TTC549 (cell line): Measurements from ENCODE around the gene NLRC3.
"Not testable (repeated sequence)": the region's sequence is repeated elsewhere in the genome, so short reads cannot be mapped to it uniquely, and the experiment has no call there.

ENCODE experiments used
- FAIRE-seq: peaks from 2 replicates; lab custom pipeline; 2012; peaks lifted over from hg19 to GRCh38; lab: Jason Lieb, UNC

Gene NLRC3

DNA sequence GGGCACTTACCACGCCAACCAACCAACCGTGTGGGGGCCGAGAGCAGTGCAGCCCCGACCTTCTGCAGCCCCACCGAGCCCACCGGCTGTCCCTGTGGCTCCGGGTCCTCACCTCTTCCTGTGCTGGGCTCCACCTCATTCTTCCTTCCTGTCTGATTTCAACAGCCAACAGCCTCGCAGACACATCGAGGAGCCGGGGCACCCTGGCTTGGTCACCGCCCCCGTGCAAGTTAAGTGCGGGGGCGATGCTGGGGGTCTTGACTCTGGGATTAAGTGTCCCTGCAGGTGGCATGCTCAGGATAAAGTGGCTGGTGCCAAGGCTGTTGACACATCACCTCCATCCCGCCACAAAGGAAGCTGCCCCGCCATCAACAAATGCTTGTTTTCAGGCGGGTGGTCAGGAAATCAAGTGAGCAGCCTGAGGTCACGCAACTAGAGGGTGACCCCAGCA is at the start of gene NLRC3:
Gene NLRC3, minus strand, starts transcription at position 102 of the 451 bp plus-strand sequence. CDS start 12,367 bp downstream, outside the sequence.
- no peak for FAIRE-seq

- peak; percentile 79 for FAIRE-seq
Measured at GRCh38 chr16:3625911-3626732, 48.9 kb upstream of the NLRC3 start.

DNA sequence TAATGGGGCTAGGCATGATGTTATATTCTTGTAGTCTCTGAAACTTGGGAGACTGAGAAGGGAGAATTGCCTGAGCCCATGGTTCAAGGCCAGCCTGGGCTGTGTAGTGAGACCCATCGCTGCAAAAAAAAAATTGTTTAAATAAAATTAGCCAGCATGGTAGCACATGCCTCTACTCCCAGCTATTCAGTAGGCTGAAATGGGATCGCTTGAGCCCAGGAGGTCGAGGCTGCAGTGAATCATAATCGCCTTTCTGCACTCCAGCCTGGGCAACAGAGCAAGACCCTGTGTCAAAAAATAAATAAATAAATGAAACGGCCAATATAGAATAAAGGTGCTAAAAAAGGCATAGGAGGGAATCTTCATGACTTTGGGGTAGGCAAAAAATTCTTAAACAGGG is 48.1 kb upstream of the NLRC3 start:
- no peak for FAIRE-seq

GRCh38 chr16:3623642-3624041 is 46.4 kb upstream of the NLRC3 start:
- no peak for FAIRE-seq

DNA sequence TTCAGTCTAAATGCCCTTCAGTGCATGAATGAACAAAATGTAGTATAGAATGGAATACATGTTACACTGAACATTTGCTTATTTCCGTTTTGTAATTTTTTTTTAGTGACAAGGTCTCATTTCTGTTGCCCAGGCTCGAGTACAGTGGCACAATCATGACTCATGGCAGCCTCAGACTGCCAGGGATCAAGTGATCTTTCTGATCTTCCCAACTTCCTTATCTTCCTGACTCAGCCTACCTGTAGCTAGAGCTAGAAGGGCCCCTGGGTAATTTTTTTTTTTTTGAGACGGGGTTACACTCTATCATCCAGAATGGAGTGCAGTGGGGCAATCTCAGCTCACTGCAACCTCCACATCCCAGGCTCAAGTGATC is 41.6 kb upstream of the NLRC3 start:
- FAIRE-seq = no peak

- no peak for FAIRE-seq
Measured at GRCh38 chr16:3612510-3613466, 35.6 kb upstream of the NLRC3 start.

- FAIRE-seq = no peak
Measured at GRCh38 chr16:3611146-3611975, 34.2 kb upstream of the NLRC3 start, which contains the start of gene SLX4. SLX4 (minus strand) TSS chr16:3611606; CDS start chr16:3608964, 2,642 bp downstream.

DNA sequence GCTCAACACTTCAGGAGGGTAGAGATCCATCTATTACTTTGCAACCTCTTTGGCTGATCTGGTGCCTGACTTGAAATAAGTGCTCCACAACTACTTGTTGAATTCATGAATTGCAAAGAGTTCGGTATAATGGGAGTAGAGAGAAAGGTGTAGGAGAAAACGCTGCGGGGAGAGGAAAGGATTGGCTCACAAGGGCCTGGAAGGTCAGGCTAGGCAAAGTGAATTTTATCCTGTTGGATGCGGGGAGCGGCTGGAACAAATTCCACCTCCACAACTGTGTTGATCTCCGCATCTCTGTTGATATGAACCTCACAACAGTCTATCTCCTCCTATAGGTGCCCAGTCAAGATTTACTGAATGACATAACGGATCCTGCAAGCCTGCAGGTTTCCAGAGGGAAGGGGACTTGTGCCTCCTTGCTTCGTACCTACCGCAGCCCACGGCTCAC is 33.5 kb upstream of the NLRC3 start:
- FAIRE-seq = no peak

DNA sequence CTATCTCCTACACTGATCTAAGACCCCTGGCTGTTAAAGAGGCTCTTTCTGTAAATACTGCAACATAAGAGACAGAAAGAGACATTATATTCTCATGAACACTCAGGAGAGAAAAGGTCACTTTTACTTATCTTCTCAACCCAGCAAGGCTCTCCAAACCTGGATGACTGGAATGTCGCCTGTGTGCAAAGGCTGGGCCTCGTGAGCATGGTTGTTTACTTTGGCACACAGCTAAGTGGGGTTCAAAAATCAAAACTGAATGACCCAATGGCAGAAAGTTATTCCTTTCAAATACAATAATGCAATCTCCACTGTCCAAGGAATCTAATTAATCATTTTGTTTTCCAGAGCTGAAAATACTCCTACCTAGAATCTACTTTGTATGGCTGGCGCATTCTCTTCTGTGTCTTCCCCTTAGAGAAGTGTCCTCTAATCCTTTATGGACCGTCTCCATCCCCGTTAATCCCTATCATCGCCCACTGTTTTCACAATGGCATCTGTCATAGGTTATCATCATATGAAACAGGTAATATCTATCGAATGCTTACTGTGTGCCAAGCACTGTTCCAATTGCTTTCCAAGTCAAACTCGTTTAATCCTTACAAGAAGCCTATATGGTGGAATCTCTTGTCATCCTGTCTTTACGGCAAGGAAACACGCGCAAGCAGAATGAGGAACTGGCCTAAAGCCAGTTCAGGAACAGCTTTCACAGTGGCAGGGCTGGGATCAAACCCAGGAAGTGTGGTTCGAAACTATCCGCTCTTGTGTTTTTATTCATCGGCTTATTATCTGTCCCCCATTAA is 32.9 kb upstream of the NLRC3 start:
- FAIRE-seq = no peak

DNA sequence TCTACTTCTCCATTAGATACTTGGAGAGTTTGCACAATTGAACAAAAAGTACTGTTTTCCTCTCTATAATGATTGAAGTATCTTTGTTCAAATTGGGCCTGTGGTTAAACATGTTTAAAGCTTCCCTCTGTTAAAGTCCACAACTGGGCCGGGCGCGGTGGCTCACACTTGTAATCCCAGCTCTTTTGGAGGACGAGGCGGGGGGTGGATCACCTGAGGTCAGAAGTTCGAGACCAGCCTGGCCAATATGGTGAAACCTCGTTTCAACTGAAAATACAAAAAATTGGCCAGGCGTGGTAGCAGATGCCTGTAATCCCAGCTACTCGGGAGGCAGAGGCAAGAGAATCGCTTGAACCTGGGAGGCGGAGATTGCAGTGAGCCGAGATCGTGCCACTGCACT is 31.8 kb upstream of the NLRC3 start:
- not testable (repeated sequence) for FAIRE-seq

DNA sequence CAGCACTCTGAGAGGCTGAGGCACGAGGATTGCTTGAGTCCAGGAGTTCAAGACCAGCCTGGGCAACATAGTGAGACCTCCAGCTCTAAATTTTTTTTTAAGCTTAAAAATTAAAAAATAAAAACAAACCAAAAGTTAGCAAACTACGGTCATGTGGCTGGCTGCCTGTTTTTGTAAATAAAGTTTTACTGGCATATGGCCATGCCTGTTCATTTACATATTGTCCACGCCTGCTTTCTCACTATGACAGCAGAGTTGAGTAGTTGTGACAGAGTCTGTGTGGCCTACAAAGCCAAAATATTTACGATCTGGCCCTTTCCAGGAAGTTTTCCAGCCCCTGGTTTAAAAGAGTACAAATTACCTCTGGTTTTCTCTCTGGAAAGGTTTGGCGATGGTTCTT is 30.9 kb upstream of the NLRC3 start:
- no peak for FAIRE-seq

- no peak for FAIRE-seq
Measured at GRCh38 chr16:3607634-3608033, 30.4 kb upstream of the NLRC3 start.

GRCh38 chr16:3607161-3607560 is 30.0 kb upstream of the NLRC3 start:
- no peak for FAIRE-seq

DNA sequence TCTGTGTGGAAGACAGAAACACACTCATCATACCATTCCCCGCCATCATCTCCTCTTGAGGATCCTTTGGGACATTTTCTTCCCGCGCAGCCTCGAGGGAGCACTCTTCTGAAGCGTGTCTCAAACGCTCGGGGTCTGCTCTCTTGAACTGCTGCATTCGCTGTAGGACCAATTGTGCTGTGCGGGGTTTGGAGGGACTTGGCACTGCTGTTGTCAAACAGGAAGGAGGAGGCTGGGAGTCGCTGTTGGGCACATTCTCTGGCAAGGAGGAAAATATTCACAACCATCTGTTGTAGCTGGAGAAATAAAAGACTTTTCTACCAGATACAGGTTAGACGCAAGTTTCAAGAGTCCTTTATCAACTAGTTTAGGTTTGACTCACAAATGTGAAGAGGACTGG is 29.2 kb upstream of the NLRC3 start:
- no peak for FAIRE-seq

- FAIRE-seq = no peak
Measured at GRCh38 chr16:3602320-3602653, 25.1 kb upstream of the NLRC3 start.

DNA sequence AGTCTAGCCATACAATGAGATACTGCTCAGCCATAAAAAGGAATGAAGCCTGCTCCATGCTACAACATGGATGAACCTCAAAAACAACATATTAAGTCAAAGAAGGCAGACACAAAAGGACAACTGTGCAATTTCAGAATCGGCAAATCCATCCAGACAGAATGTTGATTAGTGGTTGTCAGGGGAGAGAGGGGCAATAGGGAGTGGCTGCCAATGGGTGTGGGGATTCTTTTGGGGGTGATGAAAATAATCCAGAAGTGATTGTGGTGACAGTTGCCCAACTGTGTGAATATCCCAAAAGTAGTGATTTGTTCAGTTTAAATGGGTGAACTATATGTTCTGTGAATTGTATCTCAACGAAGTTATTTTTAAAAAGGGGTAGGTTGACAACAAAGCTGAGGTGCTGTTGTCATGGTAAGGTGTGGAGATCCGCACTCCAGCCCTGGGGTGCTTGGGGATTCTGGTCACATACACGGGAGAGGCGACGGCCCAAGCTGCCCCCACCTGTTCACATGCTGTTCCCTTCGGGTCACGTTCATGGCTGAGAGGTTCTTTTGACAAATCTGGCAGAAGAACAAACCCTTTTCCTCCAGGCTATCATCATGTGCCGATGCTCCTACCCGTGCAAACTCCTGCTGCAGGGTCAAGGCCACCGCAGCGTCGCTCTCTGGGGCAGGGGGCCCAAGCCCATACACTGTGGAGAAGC is 24.6 kb upstream of the NLRC3 start:
- no peak for FAIRE-seq

- no peak for FAIRE-seq
Measured at GRCh38 chr16:3599922-3600321, 22.7 kb upstream of the NLRC3 start.

DNA sequence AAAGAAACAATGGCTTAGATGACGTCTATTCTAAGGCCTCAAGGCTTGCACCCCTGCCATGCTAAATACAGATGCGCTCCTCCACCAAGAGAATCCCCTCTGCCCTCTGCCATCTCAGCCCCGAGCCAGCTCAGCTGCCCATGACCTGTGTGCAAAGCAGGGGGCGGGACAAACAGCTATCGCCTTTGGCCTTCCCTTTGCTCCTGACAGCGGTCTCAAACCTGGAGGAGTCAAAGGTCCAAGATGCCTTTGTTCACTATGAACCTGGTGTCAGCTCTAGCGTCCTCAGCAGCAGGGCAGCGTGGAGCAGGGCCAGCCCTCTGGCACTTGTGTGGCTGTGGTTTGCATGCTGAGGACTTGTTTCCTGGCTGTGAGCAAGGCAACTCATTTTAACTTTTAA is 21.9 kb upstream of the NLRC3 start:
- no peak for FAIRE-seq

DNA sequence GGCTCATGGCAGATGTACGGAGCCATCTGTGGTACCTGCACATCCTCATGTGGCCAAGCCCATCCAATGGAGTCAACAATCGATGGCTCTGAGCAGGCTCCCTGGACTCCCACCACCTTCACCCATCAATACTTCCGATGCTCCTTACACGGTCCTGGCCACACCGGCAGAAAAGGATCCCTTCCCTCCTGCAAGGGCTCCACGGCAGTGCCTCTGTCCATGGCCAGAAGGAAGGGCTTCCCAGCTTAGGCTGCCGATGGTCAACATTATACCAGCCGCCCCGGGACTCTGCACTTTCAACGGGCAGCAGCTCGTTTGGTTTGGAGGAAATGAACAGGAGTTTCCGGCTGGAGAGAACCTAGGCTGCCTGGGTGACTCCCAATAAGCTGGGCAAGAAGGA is 21.0 kb upstream of the NLRC3 start:
- FAIRE-seq = no peak

DNA sequence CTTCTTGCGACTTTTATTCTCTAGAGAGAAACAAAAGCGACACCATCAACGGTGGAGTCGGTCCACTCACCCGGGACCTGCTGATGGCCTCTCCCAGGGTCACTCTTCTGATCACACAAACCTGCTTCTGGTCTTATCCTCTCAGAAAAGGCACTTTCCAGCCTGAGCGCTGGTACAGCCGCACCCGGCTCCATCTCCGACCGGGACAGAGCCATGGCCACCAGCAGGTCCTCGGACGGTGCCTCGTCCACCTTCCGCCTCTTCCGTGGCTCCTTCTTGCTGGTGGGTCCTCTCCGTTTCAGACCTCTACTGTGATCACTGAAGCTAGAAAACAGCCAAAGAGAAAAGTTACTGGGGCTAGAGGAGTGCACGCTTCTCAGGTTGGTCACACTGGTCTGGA is 20.5 kb upstream of the NLRC3 start:
- FAIRE-seq = no peak

GRCh38 chr16:3597226-3597625 is 20.0 kb upstream of the NLRC3 start:
- no peak for FAIRE-seq
